Measurements from ENCODE around the gene KLF11.

DNA sequence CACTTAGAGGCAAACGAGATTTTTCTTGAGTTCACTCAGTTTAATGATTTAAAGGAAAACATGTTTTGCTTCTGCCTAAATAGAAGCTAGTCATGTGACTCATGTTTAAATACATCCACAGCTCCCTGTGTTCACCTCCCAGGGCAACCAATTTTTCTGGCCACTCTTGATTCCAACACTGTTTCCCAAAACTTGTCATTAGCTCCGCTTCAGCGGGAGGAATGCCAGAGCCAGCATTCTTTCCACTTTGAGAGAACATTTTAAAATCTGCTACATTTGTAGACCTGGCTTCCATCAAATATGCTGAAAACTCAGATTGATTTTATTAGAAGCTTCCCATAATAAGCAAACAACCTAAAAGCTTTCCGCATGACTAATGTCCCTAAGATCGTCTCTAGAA is 39.7 kb downstream of the KLF11 start:
- TF ChIP-seq, protein P1, sequence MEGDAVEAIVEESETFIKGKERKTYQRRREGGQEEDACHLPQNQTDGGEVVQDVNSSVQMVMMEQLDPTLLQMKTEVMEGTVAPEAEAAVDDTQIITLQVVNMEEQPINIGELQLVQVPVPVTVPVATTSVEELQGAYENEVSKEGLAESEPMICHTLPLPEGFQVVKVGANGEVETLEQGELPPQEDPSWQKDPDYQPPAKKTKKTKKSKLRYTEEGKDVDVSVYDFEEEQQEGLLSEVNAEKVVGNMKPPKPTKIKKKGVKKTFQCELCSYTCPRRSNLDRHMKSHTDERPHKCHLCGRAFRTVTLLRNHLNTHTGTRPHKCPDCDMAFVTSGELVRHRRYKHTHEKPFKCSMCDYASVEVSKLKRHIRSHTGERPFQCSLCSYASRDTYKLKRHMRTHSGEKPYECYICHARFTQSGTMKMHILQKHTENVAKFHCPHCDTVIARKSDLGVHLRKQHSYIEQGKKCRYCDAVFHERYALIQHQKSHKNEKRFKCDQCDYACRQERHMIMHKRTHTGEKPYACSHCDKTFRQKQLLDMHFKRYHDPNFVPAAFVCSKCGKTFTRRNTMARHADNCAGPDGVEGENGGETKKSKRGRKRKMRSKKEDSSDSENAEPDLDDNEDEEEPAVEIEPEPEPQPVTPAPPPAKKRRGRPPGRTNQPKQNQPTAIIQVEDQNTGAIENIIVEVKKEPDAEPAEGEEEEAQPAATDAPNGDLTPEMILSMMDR (IDR thresholded peaks at IDR 0.05; ENCODE audit: poor library complexity, severe bottlenecking) = no peak
- TF ChIP-seq POLR2AphosphoS5 (IDR thresholded peaks at IDR 0.05) (no peak), TAF1 (IDR thresholded peaks at IDR 0.05; ENCODE audit: low read depth) (no peak)
